GM19193 (cell line): ENCODE measurements around the gene MXRA7.

Experiments used
- POLR2A ChIP-seq: IDR thresholded peaks from 4 replicates; pipeline ENCODE4 v1.6.1; 2011; ENCODE audit not compliant: insufficient read depth, insufficient read length; ENCODE audit errors: extremely low read depth

MXRA7 gene

DNA sequence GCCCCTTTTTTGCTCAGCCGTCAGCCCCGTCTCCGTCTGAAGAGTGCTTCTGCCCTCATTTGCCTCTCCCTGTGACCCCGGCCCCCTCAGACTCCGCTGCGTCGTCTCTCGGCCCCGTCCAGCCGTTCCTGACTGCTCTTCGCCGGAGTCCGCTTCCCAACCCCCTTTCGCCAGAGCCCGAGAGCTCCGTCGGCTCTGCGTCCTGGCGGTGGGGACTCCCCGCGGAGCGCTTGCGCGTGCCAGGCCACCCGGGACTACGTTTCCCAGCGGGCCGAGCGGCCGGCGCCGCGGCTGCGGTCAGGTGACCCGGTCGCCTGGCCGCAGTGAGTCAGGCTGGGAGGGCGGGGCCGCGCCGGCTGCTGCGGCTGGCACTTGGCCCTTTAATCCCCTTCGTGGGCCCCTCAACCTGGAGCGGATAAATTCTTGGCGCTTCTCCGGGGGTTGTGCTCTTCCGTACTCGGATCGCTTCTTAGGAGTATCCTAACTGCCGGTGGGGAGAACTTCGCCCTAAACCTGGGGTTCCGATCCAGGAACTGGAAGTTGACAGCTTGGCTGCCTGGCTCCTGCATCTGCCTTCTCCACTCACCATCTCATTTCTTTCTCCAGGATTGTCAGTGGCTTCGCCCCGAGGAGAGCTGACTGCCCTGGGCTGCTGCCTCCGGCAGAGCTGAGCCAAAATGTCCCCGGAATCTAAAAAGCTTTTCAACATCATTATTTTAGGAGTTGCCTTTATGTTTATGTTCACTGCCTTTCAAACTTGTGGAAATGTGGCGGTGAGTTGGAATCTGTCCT lies 27.1 kb upstream of the MXRA7 start, which contains the start of gene MFSD11:
MFSD11 (plus strand) TSS at position 444 of the 792 bp plus-strand sequence; CDS start at position 678, 234 bp downstream.
- peak; percentile 24 for TF ChIP-seq POLR2A

GRCh38 chr17:76737082-76737675 lies 26.4 kb upstream of the MXRA7 start, which contains the start of gene SRSF2:
Gene SRSF2 (minus strand): TSS chr17:76737331. CDS start chr17:76737160, 171 bp downstream.
- TF ChIP-seq POLR2A = peak; percentile 100

DNA sequence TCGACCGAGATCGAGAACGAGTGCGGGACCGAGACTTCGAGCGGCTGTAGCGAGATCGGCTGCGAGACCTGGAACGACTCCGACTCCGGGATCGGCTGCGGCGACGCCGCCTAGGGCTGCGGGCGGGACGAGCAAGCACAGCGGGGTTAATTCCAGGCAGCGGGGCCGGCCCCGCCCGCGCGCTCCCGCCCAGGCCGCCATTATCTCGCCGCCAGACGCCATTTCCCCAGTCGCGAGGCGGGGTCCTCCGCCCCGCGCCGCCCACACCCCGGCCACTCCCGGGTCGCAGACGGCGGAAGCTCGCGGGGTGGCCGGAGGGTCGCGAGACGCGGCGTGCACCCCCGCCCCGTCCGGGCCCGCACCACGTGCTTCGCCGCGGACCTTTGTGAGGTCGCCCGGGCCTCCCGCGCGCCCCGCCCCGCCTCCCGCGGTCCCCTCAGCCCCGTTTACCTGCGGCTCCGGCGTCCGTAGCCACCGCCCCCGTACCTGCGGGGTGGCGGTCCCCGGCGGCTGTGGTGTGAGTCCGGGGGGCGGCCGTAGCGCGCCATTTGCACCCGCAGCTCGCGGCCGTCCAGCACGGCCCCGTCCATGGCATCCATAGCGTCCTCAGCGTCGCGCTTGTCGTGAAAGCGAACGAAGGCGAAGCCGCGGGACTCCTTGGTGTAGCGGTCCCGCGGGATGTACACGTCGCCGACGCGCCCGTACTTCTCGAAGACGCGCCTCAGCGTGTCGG lies 25.8 kb upstream of the MXRA7 start:
- peak; percentile 35 for TF ChIP-seq POLR2A

GRCh38 chr17:76735586-76736348 lies 25.0 kb upstream of the MXRA7 start:
- no peak for TF ChIP-seq POLR2A

- peak; percentile 22 for TF ChIP-seq POLR2A
Measured at GRCh38 chr17:76735006-76735405, 24.2 kb upstream of the MXRA7 start.

DNA sequence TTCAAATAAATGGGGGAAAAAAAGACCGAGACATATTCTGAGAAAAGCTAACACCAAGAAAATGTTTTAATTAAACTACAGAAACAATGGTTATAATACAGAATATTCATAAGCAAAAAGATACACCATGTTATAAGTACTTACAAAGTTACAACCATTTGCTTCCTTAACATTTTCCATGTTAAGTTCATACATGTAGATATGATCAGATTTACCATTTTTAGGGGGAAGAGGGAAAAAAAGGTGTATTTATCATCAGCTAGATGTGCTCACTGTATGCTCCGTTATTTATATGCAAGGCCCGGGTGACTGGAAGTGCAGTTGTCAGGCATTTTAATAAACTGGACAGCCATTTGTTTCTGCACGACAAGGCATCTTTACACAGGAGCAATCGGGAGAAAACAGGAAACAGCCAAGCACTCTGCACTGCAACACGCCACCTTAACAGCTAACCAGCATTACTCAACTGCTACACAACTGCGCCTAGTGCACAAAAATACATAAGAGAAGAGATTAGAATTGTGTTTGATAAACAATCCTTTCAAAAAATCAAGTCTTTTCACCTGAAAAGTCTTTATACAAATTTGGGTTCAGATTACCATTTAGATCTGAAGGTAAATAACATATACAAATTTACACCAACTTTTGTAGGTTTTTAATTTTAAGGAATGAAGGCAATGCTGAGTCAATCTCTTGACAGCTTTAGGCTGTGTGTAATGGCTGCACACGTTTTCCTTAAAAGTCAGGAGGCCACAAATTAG lies 23.5 kb upstream of the MXRA7 start:
- TF ChIP-seq POLR2A = no peak

GRCh38 chr17:76733618-76733957 lies 22.8 kb upstream of the MXRA7 start:
- TF ChIP-seq POLR2A = no peak

GRCh38 chr17:76732734-76733617 lies 22.2 kb upstream of the MXRA7 start:
- peak; percentile 30 for TF ChIP-seq POLR2A

- peak; percentile 18 for TF ChIP-seq POLR2A
Measured at GRCh38 chr17:76731800-76732733, 21.3 kb upstream of the MXRA7 start.

DNA sequence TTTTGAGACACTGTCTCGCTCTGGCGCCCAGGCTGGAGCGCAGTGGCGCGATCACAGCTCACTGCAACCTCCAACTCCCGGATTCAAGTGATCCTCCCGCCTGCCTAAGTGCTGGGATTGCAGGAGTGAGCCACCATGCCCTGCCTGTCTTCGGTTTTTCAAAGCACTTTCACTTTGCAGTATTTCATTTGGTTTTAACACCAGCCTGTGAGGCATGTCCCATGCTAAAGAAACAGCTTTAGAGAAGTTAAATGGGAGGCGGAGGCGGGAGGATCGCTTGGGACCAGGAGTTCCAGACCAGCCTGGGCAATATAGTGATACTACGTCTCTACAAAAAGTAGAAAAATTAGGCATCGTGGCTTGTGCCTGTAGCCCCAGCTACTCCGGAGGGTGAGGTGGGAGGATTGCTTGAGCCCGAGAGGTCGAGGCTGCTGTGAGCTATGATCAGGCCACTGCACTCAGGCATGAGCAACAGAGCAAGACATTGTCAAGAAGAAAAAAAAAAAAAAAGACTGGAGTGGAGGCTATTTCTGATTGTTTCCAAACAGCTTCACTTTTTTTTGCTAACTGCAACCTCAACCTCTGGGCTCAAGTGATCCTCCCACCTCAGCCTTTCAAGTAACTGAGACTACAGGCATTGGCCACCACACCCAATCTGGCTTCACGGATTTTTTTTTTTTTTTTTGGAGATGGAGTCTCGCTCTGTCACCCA lies 17.1 kb upstream of the MXRA7 start:
- peak; percentile 33 for TF ChIP-seq POLR2A

- peak; percentile 87 for TF ChIP-seq POLR2A
Measured at GRCh38 chr17:76726776-76727718, 16.3 kb upstream of the MXRA7 start, which contains the start of gene METTL23. Gene METTL23 (plus strand): TSS chr17:76726839. CDS start chr17:76729711, 2,872 bp downstream.
